GM12872 (cell line): ENCODE measurements around the gene APBA2.

Source experiments
- CTCF ChIP-seq: IDR thresholded peaks from 3 replicates; pipeline ENCODE4 v1.5.1; 2011; ENCODE audit warnings: low read depth, mild to moderate bottlenecking, low read length, moderate library complexity; ENCODE audit not compliant: insufficient read depth

APBA2 gene

GRCh38 chr15:29081781-29082180 is 196.0 kb downstream of the APBA2 start:
- no peak for TF ChIP-seq CTCF

- no peak for TF ChIP-seq CTCF
Observed at GRCh38 chr15:29083161-29083560, 197.4 kb downstream of the APBA2 start.

GRCh38 chr15:29083858-29084257 is 198.1 kb downstream of the APBA2 start:
- no peak for TF ChIP-seq CTCF

- TF ChIP-seq CTCF, result no peak
Observed at GRCh38 chr15:29086001-29086400, 200.2 kb downstream of the APBA2 start.

GRCh38 chr15:29086891-29087290 is 201.1 kb downstream of the APBA2 start:
- no peak for TF ChIP-seq CTCF

GRCh38 chr15:29087521-29088285 is 201.9 kb downstream of the APBA2 start:
- no peak for TF ChIP-seq CTCF

GRCh38 chr15:29088666-29089065 is 202.9 kb downstream of the APBA2 start:
- TF ChIP-seq CTCF, result no peak
